ENCODE data around the gene EXOSC9. TPM values are rescaled to one million over a fixed set of nuclear protein-coding genes. Genes with fewer than 3 reads are reported as not detected.

The EXOSC9 gene
- total and polyA plus RNA-seq, 10 of the 15 experiments (the other 5 are each of a cell fraction or from before 2014, with no cell fraction given): 49.0 to 131 (median 85.4) TPM

DNA sequence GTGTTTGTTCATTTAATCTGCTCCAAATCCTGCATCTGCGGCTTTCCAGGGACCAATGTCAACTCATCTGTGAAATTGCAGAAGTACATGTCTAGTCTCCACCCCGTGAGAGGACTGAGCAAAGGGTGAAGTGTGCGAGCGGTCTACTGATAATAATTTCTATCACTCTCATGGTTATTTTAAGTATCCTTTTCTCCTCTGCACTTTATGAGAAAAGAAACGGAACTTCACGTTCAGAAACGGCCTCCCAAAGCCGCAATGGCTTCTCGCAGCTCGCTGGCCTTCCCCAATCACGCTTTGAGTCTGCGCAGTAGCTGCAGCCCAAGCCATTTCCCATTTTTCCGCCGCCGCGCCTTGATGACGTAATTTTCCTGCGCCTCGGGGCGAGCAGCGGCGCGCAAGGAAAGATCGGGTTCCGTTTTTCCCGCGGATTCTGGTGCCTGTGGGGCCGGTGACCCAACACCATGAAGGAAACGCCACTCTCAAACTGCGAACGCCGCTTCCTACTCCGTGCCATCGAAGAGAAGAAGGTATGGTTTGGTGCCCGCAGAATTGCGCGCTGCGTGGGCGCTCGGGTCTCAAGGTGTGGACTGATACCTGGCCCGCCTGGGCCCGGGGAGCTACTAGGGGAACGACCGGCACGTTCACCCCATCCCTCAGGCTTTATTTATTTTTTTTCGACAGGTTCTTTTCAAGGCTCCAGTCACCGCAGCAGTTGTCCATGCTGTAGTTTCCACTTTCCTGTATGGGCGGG, at the start of gene EXOSC9 (continued):
- TF ChIP-seq SREBF2 (IDR thresholded peaks at IDR 0.05; ENCODE audit: low read length): no peak
- TF ChIP-seq, protein P1, sequence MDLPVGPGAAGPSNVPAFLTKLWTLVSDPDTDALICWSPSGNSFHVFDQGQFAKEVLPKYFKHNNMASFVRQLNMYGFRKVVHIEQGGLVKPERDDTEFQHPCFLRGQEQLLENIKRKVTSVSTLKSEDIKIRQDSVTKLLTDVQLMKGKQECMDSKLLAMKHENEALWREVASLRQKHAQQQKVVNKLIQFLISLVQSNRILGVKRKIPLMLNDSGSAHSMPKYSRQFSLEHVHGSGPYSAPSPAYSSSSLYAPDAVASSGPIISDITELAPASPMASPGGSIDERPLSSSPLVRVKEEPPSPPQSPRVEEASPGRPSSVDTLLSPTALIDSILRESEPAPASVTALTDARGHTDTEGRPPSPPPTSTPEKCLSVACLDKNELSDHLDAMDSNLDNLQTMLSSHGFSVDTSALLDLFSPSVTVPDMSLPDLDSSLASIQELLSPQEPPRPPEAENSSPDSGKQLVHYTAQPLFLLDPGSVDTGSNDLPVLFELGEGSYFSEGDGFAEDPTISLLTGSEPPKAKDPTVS (IDR thresholded peaks at IDR 0.05; ENCODE audit: low read depth, low read length): no peak
- no peak for TF ChIP-seq EZH2 (IDR thresholded peaks at IDR 0.05; ENCODE audit: borderline replicate concordance, control insufficient read depth, low read depth, low read length)
- peak; percentile 99 for TF ChIP-seq ATF7 (IDR thresholded peaks at IDR 0.05; ENCODE audit: low read depth)
- TF ChIP-seq NR2C1 (IDR thresholded peaks at IDR 0.05): no peak; the same call in 1 of the 2 replicates
- 0 out of 2 replicates have a peak, but pooled peaks have one; percentile 5 for TF ChIP-seq FOXM1 (IDR thresholded peaks at IDR 0.05; ENCODE audit: low read depth, low read length)
- 0 out of 2 replicates have a peak, but pooled peaks have one; percentile 3 for TF ChIP-seq ZNF217 (IDR thresholded peaks at IDR 0.05)
- peak; percentile 90 to 94 for TF ChIP-seq IKZF2 (IDR thresholded peaks at IDR 0.05)
- TF ChIP-seq STAT3 (IDR thresholded peaks at IDR 0.05; ENCODE audit: low read depth, low read length): no peak
- no peak for TF ChIP-seq SMC3 (IDR thresholded peaks at IDR 0.05; ENCODE audit: borderline replicate concordance, low read length)
- TF ChIP-seq YBX1 (IDR thresholded peaks at IDR 0.05): no peak
- no peak for TF ChIP-seq ZZZ3 (IDR thresholded peaks at IDR 0.05; ENCODE audit: control insufficient read depth, insufficient read length, low read depth)
- TF ChIP-seq, protein P2, sequence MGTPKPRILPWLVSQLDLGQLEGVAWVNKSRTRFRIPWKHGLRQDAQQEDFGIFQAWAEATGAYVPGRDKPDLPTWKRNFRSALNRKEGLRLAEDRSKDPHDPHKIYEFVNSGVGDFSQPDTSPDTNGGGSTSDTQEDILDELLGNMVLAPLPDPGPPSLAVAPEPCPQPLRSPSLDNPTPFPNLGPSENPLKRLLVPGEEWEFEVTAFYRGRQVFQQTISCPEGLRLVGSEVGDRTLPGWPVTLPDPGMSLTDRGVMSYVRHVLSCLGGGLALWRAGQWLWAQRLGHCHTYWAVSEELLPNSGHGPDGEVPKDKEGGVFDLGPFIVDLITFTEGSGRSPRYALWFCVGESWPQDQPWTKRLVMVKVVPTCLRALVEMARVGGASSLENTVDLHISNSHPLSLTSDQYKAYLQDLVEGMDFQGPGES (IDR thresholded peaks at IDR 0.05): no peak
- TF ChIP-seq, protein P3, sequence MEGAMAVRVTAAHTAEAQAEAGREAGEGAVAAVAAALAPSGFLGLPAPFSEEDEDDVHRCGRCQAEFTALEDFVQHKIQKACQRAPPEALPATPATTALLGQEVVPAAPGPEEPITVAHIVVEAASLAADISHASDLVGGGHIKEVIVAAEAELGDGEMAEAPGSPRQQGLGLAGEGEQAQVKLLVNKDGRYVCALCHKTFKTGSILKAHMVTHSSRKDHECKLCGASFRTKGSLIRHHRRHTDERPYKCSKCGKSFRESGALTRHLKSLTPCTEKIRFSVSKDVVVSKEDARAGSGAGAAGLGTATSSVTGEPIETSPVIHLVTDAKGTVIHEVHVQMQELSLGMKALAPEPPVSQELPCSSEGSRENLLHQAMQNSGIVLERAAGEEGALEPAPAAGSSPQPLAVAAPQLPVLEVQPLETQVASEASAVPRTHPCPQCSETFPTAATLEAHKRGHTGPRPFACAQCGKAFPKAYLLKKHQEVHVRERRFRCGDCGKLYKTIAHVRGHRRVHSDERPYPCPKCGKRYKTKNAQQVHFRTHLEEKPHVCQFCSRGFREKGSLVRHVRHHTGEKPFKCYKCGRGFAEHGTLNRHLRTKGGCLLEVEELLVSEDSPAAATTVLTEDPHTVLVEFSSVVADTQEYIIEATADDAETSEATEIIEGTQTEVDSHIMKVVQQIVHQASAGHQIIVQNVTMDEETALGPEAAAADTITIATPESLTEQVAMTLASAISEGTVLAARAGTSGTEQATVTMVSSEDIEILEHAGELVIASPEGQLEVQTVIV (IDR thresholded peaks at IDR 0.05; ENCODE audit: borderline replicate concordance, partially characterized antibody): peak; percentile 45
- TF ChIP-seq, protein P4, sequence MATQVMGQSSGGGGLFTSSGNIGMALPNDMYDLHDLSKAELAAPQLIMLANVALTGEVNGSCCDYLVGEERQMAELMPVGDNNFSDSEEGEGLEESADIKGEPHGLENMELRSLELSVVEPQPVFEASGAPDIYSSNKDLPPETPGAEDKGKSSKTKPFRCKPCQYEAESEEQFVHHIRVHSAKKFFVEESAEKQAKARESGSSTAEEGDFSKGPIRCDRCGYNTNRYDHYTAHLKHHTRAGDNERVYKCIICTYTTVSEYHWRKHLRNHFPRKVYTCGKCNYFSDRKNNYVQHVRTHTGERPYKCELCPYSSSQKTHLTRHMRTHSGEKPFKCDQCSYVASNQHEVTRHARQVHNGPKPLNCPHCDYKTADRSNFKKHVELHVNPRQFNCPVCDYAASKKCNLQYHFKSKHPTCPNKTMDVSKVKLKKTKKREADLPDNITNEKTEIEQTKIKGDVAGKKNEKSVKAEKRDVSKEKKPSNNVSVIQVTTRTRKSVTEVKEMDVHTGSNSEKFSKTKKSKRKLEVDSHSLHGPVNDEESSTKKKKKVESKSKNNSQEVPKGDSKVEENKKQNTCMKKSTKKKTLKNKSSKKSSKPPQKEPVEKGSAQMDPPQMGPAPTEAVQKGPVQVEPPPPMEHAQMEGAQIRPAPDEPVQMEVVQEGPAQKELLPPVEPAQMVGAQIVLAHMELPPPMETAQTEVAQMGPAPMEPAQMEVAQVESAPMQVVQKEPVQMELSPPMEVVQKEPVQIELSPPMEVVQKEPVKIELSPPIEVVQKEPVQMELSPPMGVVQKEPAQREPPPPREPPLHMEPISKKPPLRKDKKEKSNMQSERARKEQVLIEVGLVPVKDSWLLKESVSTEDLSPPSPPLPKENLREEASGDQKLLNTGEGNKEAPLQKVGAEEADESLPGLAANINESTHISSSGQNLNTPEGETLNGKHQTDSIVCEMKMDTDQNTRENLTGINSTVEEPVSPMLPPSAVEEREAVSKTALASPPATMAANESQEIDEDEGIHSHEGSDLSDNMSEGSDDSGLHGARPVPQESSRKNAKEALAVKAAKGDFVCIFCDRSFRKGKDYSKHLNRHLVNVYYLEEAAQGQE (IDR thresholded peaks at IDR 0.05; ENCODE audit: low read depth, low read length): peak; percentile 3; the same call in 1 of the 2 replicates
- TF ChIP-seq PML (IDR thresholded peaks at IDR 0.05; ENCODE audit: low read length): peak; percentile 88
- TF ChIP-seq ETV6 (conservative IDR thresholded peaks at IDR 0.05 in 1 of 2, IDR thresholded peaks at IDR 0.05 in 1 of 2; ENCODE audit: borderline replicate concordance in 1 of 2, low read depth in 1 of 2): no peak; a peak in 1 of 4 replicates

Measured in GM12878 (cell line).